GM12878 (cell line): ENCODE measurements around the gene SLC12A1.

ENCODE experiments used
- CBX5 ChIP-seq: sonication (generic); IDR thresholded peaks from 2 replicates; pipeline ENCODE4 v1.6.1; 2016; ENCODE audit warnings: low read depth, moderate library complexity, mild to moderate bottlenecking, inconsistent platforms
- EGR1 ChIP-seq, 2 experiments: IDR thresholded peaks; 1 replicate in 1 of 2; 2 replicates in 1 of 2; pipeline ENCODE4 v1.6.1; 2011 to 2012; ENCODE audit warnings: low read depth in 2 of 2, low read length in 2 of 2, borderline replicate concordance in 1 of 2, mild to moderate bottlenecking in 1 of 2, moderate library complexity in 1 of 2
- KDM1A ChIP-seq: fragments of 200-600 bp; sonication (generic); IDR thresholded peaks from 2 replicates; pipeline ENCODE4 v1.6.1; 2016; ENCODE audit warnings: borderline replicate concordance
- SKIL ChIP-seq: fragments of 450-650 bp; IDR thresholded peaks from 2 replicates; pipeline ENCODE4 v1.6.1; 2017; ENCODE audit warnings: mild to moderate bottlenecking, low read depth, inconsistent platforms; ENCODE audit not compliant: poor library complexity, severe bottlenecking

DNA sequence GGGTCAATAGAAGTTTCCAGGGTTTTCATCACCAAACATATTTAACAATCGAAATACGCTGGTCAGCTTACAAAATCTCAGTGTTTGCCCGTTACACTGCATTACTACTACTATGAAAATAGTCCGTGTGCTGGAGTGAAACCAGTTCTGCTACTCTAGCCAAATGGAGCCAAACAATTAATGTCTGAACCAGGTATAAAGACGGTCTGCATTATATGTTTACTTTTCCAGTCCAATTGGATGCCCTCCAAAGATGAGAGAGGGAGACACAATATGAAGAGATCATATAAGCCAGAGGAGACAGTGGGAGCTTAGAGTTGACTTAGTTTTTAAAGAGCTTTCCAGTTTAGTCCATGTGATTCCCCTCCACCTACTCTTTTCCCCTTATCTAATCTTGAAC lies 118.8 kb downstream of the SLC12A1 start:
- TF ChIP-seq CBX5: no peak
- no peak for TF ChIP-seq KDM1A
- TF ChIP-seq SKIL: no peak
- TF ChIP-seq EGR1 (IDR thresholded peaks at IDR 0.05; ENCODE audit: borderline replicate concordance in 1 of 2, low read depth in 2 of 2, low read length in 2 of 2): no peak
